Kidney glomerular epithelial cell (primary cell): ENCODE measurements around the gene KMT2B.
"Not testable (repeated sequence)": the region's sequence is repeated elsewhere in the genome, so short reads cannot be mapped to it uniquely, and the experiment has no call there.

Source experiments
- DNase-seq: peaks from one replicate; lab custom pipeline; 2025; lab: John Stamatoyannopoulos, UW

KMT2B gene, protein sequence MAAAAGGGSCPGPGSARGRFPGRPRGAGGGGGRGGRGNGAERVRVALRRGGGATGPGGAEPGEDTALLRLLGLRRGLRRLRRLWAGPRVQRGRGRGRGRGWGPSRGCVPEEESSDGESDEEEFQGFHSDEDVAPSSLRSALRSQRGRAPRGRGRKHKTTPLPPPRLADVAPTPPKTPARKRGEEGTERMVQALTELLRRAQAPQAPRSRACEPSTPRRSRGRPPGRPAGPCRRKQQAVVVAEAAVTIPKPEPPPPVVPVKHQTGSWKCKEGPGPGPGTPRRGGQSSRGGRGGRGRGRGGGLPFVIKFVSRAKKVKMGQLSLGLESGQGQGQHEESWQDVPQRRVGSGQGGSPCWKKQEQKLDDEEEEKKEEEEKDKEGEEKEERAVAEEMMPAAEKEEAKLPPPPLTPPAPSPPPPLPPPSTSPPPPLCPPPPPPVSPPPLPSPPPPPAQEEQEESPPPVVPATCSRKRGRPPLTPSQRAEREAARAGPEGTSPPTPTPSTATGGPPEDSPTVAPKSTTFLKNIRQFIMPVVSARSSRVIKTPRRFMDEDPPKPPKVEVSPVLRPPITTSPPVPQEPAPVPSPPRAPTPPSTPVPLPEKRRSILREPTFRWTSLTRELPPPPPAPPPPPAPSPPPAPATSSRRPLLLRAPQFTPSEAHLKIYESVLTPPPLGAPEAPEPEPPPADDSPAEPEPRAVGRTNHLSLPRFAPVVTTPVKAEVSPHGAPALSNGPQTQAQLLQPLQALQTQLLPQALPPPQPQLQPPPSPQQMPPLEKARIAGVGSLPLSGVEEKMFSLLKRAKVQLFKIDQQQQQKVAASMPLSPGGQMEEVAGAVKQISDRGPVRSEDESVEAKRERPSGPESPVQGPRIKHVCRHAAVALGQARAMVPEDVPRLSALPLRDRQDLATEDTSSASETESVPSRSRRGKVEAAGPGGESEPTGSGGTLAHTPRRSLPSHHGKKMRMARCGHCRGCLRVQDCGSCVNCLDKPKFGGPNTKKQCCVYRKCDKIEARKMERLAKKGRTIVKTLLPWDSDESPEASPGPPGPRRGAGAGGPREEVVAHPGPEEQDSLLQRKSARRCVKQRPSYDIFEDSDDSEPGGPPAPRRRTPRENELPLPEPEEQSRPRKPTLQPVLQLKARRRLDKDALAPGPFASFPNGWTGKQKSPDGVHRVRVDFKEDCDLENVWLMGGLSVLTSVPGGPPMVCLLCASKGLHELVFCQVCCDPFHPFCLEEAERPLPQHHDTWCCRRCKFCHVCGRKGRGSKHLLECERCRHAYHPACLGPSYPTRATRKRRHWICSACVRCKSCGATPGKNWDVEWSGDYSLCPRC (N-terminal part only)

DNA sequence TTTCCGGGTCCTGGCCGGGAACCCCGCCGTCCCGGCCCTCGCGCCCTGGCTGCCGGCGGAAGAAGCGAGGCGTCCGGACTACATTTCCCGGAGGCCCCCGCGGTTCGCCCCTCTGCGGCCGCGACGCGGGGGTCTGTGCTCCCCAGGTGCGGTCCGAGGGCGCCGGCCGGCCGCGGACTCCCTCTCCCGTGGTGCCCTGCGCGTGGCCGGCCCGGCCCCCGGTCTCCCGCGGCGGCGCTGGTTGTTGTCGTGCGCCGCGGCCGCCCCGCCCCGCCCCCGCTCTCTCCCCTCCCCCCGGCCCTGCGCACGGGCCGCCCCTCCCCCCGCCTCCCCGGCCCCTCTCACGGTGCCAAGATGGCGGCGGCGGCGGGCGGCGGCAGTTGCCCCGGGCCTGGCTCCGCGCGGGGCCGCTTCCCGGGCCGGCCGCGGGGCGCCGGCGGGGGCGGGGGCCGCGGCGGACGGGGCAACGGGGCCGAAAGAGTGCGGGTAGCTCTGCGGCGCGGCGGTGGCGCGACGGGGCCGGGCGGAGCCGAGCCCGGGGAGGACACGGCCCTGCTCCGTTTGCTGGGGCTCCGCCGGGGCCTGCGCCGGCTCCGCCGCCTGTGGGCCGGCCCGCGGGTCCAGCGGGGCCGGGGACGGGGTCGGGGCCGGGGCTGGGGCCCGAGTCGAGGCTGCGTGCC, at the start of gene KMT2B:
Gene KMT2B, plus strand, starts transcription at position 339 of the 680 bp plus-strand sequence. Its CDS starts 16 bp downstream, at position 355.
- DNase-seq, result peak; percentile 65

DNA sequence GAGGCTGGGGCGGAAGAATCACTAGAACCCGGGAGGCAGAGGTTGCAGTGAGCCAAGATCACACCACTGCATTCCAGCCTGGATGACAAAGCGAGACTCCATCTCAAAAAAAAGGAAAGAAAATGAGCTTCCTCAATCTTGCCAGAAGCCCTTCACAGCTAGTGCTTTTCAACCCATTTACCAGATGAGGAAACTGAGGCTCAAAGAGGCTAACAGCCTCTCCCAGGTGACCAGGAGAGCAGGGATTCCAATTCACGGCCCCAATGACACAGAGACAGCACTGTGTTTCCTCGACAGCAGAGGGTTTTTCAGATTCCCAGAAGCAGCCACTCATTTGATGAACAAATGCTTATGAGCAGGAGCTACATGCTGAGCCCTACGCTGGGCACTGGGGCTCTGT, 48.2 kb upstream of the KMT2B start:
- no peak for DNase-seq

DNA sequence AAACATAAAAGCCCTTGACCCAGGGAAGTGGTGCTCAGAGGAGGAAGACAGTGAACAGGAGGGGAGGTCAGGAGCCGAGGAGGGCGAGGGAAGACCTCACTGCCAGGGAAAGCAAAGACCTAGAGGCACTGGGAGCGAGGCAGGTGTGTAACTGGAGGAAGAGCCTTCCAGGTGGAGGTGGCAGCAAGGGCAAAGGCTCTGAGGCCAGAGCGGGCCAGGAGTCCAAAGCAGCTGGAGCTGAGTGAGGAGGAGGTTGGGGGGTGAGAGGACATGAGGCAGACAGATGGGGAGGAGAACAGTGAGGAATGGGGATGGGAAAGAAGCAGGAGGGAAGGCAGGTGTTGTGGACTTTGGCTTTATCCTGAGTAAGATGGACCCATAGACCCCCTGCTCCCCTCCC, 47.8 kb upstream of the KMT2B start:
- no peak for DNase-seq

DNA sequence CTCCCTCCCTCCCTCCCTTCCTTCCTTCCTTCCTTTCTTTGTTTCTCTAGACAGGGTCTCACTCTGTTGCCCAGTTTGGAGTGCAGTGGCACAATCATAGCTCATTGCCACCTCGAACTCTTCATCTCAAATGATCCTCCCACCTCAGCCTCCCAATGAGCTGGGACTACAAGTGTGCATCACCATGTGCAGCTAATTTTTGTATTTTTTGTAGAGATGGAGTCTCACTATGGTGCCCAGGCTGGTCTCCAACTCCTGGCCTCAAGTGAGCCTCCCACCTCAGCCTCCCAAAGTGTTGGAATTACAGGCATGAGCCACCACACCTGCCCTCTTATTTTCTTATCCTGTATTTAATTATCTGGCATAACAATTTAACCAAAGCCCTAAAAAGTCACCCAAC, 47.1 kb upstream of the KMT2B start:
- no peak for DNase-seq

DNA sequence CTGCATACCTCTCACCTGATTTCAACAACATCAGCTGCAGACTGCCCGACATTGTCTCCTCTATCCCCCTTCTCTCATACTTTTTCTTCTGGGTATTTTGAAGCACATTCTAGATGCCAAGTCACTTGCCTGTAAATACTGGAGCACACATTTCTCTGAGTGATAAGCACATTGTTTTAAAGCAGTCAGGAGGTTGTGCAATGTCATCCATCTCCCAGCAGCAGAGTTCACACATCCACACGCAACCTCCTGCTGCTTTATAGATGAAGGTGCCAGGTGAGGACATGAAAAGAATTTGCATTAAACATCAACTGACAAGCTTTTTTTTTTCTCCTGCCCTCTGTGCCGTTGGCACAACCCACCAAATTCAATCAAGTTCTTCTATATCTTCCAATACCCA, 46.0 kb upstream of the KMT2B start:
- no peak for DNase-seq

DNA sequence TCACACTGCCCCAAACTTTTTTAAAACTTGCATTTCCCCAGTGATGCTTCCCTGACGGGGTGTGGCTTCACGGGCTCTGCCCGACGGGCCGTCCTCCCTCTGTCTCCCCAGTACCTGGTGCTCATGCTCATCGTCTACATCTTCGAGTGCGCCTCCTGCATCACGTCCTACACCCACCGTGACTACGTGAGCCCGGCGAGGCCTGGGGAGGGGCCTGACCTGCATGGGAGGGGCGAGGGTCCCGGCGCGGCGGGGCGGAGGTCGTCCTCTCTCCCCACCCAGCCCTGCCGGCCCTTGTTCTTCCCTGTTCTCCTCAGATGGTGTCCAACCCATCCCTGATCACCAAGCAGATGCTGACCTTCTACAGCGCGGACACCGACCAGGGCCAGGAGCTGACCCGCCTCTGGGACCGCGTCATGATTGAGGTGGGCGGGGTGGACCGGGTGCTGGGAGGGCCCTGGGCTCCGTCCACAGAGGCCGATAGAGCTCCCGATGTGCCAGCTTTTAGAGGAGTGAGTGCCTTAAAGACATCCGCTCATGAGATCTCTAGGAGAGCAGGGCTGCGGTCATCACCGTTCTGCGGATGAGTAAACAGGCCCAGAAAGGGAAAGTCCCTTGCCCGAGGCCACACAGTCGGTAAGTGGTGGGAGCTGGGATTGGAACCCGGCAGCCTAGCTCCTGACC, 44.5 kb upstream of the KMT2B start:
- DNase-seq, result peak; percentile 37

DNA sequence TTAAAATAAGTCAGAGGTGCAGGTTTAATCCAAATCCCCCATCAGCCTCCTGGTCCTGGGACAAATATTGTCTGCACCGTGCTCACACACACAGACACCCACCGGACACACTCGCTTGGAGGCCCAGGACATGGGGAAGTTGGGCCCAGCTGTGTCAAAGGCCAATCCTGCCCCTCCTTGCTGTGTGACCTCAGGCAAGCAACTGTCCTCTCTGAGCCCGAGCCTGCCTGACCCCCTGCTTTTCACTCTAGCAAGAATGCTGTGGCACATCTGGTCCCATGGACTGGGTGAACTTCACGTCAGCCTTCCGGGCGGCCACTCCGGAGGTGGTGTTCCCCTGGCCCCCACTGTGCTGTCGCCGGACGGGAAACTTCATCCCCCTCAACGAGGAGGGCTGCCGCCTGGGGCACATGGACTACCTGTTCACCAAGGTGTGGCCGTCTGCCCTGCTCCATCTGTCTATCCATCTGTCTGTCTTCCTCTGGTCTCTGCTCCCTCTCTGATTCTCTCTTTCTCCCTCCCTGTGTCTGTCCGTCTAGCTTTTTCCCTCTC, 42.1 kb upstream of the KMT2B start:
- DNase-seq, result no peak

DNA sequence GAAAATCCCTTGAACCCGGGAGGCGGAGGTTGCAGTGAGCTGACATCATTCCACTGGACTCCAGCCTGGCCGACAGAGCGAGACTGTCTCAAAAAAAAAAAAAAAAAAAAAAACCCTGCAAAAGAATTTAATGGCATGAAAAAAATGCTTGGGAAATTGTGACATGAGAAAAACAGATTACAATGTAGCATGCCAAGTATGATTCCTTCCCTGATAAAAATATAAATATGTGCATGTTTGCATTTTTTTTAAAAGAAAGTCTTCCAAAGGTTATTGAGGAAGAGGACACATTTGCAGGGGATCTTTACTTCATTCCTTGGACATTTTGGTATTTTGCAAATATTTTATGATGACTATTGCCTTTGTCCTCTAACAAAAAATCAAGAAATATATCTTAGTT, 28.0 kb upstream of the KMT2B start:
- DNase-seq, result no peak

DNA sequence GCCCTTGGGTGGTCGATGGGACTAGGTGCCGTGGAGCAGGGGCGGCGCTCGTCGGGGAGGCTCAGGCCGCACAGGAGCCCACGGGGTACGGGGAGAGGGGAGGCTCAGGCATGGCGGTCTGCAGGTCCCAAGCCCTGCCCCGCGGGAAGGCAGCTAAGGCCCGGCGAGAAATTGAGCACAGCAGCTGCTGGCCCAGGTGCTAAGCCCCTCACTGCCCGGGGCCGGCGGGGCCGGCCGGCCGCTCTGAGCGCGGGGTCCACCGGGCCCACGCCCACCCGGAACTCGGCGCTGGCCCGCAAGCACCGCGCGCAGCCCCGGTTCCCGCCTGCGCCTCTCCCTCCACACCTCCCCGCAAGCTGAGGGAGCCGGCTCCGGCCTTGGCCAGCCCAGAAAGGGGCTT, 26.7 kb upstream of the KMT2B start:
- not testable (repeated sequence) for DNase-seq

DNA sequence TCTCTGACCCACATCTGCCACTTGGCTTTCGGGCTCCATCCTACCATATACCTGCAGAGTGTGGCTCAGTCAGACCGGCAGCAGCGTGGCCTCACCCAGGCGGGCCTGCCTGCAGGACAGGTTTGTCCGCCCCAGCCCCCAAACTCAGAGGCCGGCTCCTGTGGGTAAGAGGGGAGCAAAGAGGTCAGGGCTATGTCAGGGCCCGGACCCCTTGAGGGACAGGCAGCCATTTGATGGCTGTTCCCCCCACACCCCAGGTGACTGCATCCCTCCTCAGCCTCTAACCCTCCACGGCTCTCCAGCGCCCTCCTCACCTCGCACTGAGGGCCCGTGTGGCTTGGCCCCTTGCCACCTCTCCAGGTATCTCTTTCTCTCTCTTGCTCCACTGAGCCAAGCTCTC, 25.8 kb upstream of the KMT2B start:
- no peak for DNase-seq

DNA sequence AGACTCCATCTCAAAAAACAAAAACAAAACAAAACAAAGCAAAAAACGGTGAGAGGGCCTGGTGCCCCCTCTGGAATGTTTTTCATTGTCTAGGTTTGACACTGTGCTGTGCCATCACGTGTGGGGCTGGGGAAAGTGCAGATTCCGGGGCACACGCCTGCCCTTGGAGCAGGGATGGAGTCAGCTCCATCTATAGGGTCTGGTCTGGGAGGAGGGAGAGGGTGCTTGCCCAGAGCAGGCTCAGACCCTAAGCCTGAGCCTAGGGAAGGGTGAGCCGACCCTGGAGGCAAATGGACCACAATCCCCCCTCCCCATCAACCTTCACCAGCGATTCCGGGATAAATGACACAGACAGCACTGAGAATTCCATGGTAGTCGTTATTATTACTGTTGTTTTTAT, 24.4 kb upstream of the KMT2B start:
- DNase-seq, result no peak

DNA sequence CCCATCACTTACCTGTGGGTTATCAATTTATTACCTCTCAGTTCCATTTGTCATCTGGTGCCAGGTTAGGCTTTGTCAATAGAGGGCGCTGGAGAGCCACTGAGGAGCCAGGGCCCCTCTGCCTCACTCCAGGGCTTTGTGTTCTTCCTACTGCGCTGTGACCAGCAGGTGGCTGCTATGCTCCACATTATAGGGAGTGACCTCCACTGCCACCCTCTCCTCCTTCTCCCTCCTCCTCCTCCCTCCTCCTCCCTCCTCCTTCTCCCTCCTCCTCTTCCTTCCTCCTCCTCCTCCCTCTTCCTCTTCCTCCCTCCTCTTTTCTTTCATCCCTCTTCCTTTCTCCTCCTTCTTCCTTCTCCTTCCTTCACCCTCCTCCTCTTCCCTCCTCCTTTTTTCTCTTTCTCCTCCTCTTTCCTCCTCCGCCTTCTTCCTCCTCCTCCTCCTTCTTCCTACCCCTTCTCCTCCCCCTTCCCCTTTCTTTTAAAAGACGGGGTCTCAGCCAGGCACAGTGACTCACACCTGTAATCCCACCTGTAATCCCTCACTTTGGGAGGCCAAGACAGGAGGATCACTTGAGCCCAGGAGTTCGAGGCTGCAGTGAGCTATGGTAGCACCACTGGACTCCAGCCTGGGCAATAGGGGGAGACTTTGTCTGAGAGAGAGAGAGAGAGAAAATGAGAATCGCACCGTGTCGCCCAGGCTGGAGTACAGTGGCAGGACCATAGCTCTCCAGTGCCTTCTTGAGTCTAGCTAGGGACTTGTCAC, 23.8 kb upstream of the KMT2B start:
- DNase-seq, result peak; percentile 89

DNA sequence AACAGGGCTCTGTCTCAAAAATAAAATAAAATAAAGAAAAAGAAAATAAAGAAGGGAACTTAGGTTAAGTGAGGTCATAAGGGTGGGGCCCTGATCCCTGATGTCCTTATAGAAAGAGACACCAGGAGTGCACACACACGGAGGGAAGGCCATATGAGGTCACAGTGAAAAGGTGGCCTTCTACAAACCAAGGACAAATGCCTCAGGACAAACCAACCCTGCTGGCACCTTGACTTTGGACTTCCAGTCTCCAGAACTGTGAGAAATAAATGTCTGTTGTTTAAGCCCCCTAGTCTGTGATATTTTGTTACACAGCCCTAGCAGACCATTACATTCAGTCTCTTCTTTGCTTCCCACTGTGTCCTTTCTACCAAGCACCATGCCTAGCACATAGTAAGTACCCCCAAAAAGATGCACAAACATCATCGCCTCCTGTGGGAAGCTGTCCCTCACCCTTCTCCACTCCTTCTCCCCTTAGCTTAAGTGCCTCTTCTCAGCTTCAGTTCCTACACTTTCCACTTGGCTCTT, 21.8 kb upstream of the KMT2B start:
- no peak for DNase-seq

DNA sequence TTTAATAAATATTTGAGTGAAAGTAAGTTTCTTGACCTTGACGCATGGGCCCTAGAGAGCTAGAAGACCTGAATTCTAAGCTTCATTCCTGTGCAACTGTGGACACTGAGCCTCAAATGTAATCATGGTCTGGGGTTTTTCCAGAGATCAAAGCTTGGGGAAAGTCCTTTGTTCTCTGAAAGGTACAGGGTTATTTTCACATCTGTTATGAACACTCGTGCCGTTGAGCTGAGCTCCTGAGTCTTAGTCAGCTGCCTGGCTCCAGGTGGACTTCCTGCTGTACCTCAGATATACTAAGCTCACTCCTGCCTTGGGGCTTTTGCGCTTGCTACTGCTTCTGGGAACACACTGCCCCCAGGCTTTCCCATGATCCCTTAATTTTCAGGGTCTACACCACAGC, 21.0 kb upstream of the KMT2B start:
- no peak for DNase-seq

DNA sequence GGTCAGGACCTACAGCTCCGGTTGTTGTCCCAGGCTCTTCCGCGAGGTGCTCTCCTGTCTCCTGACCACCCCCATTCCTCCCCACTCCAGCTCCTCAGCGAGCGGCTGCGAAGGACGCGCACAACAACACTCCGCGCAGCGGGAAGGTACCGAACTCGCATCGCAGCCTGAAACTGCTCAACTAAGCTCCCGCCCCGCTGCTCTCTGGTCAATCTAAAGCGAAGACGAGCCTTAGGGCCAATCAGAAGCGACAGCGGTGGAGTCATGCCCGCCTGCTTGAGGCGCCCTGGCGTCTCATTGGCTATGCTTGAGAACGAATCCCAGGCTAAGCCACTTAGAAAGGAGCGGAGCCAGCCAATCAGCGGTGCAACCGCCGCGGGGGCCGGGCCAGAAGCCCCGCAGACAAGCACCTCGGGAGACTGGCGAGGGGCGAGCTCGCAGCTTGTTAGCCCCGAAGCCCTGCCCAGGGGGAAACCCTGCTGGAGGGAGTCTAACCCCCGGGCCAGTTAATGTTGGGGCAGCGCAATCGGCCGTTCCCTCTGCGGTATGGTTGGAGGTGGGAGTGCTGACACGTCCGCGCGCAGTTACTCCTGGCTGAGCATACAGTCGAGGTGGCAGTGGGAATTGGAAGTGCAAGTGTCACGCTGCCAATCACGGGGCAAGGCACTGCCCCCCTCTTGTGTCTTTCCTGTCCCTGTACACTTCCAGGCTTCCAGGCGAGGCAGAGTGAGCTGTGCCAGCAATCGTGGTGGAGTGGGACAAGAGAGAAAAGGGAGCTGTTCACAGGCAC, 15.4 kb upstream of the KMT2B start:
- DNase-seq, result peak; percentile 96

DNA sequence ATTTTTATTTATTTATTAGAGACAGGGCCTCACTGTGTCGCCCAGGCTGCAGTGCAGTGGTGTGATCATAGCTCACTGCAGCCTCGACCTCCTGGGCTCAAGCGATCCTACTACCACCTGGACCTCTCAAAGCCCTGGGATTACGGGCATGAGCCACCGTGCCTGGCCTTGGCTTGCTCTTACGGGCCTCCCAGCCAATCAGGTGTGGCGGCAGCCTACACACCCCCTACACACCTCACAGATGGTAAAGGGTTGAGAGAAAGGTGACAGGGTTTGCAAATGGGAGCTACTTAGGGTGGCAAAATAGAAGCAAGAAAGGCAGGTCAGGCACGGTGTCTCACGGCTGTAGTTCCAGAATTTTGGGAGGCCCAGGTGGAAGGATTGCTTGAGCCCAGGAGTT, 14.5 kb upstream of the KMT2B start:
- DNase-seq, result no peak

DNA sequence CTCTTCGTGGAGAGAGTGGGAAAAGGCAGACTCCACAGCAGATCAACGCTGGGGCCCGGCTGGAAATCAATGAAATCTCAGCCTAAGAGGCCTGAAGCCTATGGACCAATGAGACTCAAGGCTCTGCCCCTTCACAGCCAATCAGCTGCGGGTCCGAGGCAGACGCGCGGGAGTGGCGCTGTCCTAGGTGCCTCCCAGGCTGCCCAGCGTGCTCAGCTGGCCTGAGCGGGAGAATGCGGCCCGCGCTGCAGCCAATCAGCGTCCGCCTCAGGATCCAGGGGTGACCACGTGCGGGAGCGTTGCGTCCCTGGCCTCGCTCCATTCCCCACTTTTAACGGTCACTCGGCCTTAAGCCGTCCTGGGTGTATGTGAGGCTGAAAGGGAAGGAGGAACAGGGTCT, 13.6 kb upstream of the KMT2B start, which contains the start of gene ZBTB32:
Gene ZBTB32, plus strand, starts transcription at position 341 of the 400 bp plus-strand sequence. CDS start 10,069 bp downstream, outside the sequence.
- DNase-seq, result peak; percentile 0

DNA sequence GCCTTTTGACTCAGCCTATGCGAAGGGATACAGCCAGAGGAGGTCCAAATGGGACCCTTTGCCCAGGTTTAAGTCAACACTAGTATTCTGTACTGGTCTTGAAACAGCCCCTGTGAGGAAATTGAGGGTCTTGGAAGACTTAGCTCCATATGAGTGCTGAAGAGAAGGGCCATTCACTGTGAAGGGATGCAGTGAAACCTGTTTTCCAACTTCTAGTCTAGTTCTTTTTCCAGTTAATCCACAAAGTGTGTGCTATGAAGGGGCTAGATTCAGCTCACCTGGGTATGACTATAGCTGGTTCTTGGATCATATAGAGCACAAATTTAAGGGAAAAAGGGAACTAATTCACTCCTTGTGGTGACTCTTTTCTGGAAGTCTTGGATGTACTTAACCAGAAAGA, 9.4 kb upstream of the KMT2B start:
- no peak for DNase-seq
